GM23338 (cell line): ENCODE measurements around the gene ZNF211. TPM values are rescaled to one million over a fixed set of nuclear protein-coding genes. Genes with fewer than 3 reads are reported as not detected.

Source experiments
- ATAC-seq: fragments of 200-7000 bp; cut with Tn5 transposase; 3 replicates; pipeline ENCODE4 v1.9.1; 2020
- DNase-seq: peaks from one replicate; pipeline ENCODE4 v3.0.0-alpha.2; 2015; ENCODE audit warnings: low spot score
- H2AFZ ChIP-seq: fragments of 200-600 bp; sonication (generic); 2 replicates; pipeline ENCODE4 v1.8.0; 2016; ENCODE audit warnings: antibody characterized with exemption, mild to moderate bottlenecking, moderate library complexity
- H3F3A ChIP-seq: fragments of 200-600 bp; sonication (generic); replicated peaks from 2 replicates; pipeline ENCODE4 v1.8.0; 2017; ENCODE audit warnings: antibody characterized with exemption, mixed run types, low read depth
- H3K27ac ChIP-seq: fragments of 200-600 bp; sonication (generic); 2 replicates; pipeline ENCODE4 v1.6.1; 2016; ENCODE audit warnings: low read depth
- H3K27me3 ChIP-seq: fragments of 200-600 bp; sonication (generic); 2 replicates; pipeline ENCODE4 v1.8.0; 2016; ENCODE audit warnings: mild to moderate bottlenecking, mixed run types, moderate library complexity; ENCODE audit not compliant: insufficient read depth
- H3K36me3 ChIP-seq: fragments of 200-600 bp; sonication (generic); 2 replicates; pipeline ENCODE4 v1.8.0; 2016; ENCODE audit warnings: mild to moderate bottlenecking; ENCODE audit not compliant: insufficient read depth
- H3K4me1 ChIP-seq: fragments of 200-600 bp; sonication (generic); 2 replicates; pipeline ENCODE4 v1.8.0; 2016; ENCODE audit warnings: mild to moderate bottlenecking, moderate library complexity; ENCODE audit not compliant: insufficient read depth
- H3K4me2 ChIP-seq: fragments of 200-600 bp; sonication (generic); 2 replicates; pipeline ENCODE4 v1.7.1; 2017; ENCODE audit warnings: mixed run types
- H3K4me3 ChIP-seq: fragments of 200-600 bp; sonication (generic); 2 replicates; pipeline ENCODE4 v1.6.1; 2016; ENCODE audit warnings: mixed run types
- H3K79me2 ChIP-seq: fragments of 200-600 bp; sonication (generic); replicated peaks from 2 replicates; pipeline ENCODE4 v1.8.0; 2017; ENCODE audit warnings: mild to moderate bottlenecking; ENCODE audit not compliant: insufficient read depth
- H3K9me2 ChIP-seq: fragments of 200-600 bp; sonication (generic); 2 replicates; pipeline ENCODE4 v1.8.0; 2017; ENCODE audit not compliant: insufficient read depth
- H4K20me1 ChIP-seq: fragments of 200-600 bp; sonication (generic); replicated peaks from 2 replicates; pipeline ENCODE4 v1.8.0; 2017; ENCODE audit warnings: mild to moderate bottlenecking; ENCODE audit not compliant: insufficient read depth
- H3K27ac Mint-ChIP-seq: 2 replicates; pipeline ENCODE4 v1.8.0; 2020; ENCODE audit warnings: inconsistent platforms, mild to moderate bottlenecking, moderate library complexity, mixed read lengths
- H3K27me3 Mint-ChIP-seq: 3 replicates; pipeline ENCODE4 v1.8.0; 2022; ENCODE audit warnings: low read depth, mild to moderate bottlenecking, moderate library complexity, mixed read lengths, inconsistent platforms; ENCODE audit not compliant: insufficient read depth, poor library complexity
- H3K36me3 Mint-ChIP-seq: 3 replicates; pipeline ENCODE4 v1.8.0; 2021; ENCODE audit warnings: low read depth, mild to moderate bottlenecking, inconsistent platforms, moderate library complexity, mixed read lengths
- H3K4me1 Mint-ChIP-seq: 3 replicates; pipeline ENCODE4 v1.8.0; 2020; ENCODE audit warnings: mild to moderate bottlenecking, inconsistent platforms, mixed read lengths
- H3K4me3 Mint-ChIP-seq: 3 replicates; pipeline ENCODE4 v1.8.0; 2021; ENCODE audit warnings: moderate library complexity, mild to moderate bottlenecking, inconsistent platforms, mixed read lengths
- H3K9me3 Mint-ChIP-seq: 3 replicates; pipeline ENCODE4 v1.8.0; 2020; ENCODE audit warnings: moderate library complexity, mild to moderate bottlenecking, inconsistent platforms, mixed read lengths
- CREB1 ChIP-seq: fragments of 250-450 bp; sonication (Bioruptor Pico); IDR thresholded peaks from 2 replicates; pipeline ENCODE4 v1.5.0; 2020; ENCODE audit warnings: low read depth, mild to moderate bottlenecking, moderate library complexity
- EZH2 ChIP-seq: fragments of 200-600 bp; sonication (generic); IDR thresholded peaks from one replicate; pipeline ENCODE4 v1.8.0; 2017; ENCODE audit warnings: antibody characterized with exemption, mild to moderate bottlenecking, low read depth; ENCODE audit not compliant: unreplicated experiment
- EZH2phosphoT487 ChIP-seq: fragments of 200-600 bp; sonication (generic); IDR thresholded peaks from one replicate; pipeline ENCODE4 v1.8.1; 2018; ENCODE audit warnings: antibody characterized with exemption; ENCODE audit not compliant: unreplicated experiment
- JUNB ChIP-seq: IDR thresholded peaks from one replicate; pipeline ENCODE4 v1.6.1; 2016; ENCODE audit warnings: antibody characterized with exemption; ENCODE audit not compliant: unreplicated experiment
- POLR2AphosphoS5 ChIP-seq: IDR thresholded peaks from 2 replicates; pipeline ENCODE4 v1.6.1; 2016; ENCODE audit warnings: antibody characterized with exemption, low read depth
- ZNF114 ChIP-seq: fragments of 250-450 bp; sonication (Bioruptor Pico); IDR thresholded peaks from 2 replicates; pipeline ENCODE4 v1.5.0; 2020; ENCODE audit warnings: mild to moderate bottlenecking, moderate library complexity
- polyA plus RNA-seq: library from polyadenylated mRNA; unstranded; fragments of >200 nt; fragmentation: Nextera tagmentation; extraction: Ambion mirVana; gene quantifications from 2 replicates; pipeline ENCODE4 v1.2.1, GENCODE V29; 2016
- total RNA-seq: library from RNA; depleted of rRNA; stranded (reverse); fragments of >200 nt; shearing (Covaris generic); gene quantifications from 2 replicates; pipeline ENCODE4 v1.2.3, GENCODE V29; 2014
- TF ChIP-seq, protein P1 (sequence below): fragments of 250-450 bp; sonication (Bioruptor Pico); IDR thresholded peaks from 2 replicates; pipeline ENCODE4 v1.5.0; 2020; ENCODE audit warnings: mild to moderate bottlenecking, moderate library complexity
- TF ChIP-seq, protein P2 (sequence below): IDR thresholded peaks from one replicate; pipeline ENCODE4 v1.6.1; 2018; ENCODE audit warnings: antibody characterized with exemption; ENCODE audit not compliant: unreplicated experiment
- TF ChIP-seq, protein P3 (sequence below): IDR thresholded peaks from 2 replicates; pipeline ENCODE4 v1.6.1; 2016; ENCODE audit warnings: antibody characterized with exemption

Gene ZNF211
- total and polyA plus RNA-seq, 2 experiments from 2014 or later, result 9.7 to 13.8 TPM

DNA sequence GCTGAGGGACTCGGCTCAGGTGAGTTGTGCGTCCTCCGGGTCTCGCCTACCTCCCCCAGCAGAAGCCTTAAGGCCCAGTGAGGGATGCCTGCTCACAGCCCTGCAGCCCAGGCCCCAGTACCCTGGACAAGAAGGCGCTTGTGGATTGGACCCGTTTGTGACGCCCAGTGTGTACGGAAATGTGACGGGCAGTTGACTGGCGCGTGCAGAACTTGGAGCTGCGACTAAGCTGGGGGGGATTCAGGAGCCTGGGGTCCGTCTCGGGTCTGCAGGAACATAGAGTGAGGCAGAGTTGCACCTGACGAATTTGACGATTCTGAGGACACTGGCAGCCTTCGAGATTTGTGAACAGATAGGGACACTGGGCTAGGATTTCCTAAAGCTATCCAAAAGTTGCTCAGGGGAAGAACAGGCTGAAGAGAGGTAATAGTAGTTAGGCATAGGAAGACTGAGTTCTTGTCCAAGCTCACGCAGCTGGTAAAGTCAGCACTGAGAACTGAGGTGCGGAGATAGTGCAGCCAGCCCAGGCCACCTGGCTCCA lies 49.3 kb downstream of the ZNF211 start:
- H3K4me1 ChIP-seq, result peaks cover 12% of the 10 kb centered on the region
- H3K9me2 ChIP-seq, result peaks cover 22% of the 10 kb centered on the region
- 0 out of 2 replicates have a peak overlapping the region, but pooled peaks have one; percentile 1 for H2AFZ ChIP-seq
- TF ChIP-seq CREB1 (no peak), JUNB (no peak), EZH2 (no peak), POLR2AphosphoS5 (no peak), EZH2phosphoT487 (no peak), ZNF114 (CRISPR knock-in tag) (no peak)
- TF ChIP-seq, protein P1, sequence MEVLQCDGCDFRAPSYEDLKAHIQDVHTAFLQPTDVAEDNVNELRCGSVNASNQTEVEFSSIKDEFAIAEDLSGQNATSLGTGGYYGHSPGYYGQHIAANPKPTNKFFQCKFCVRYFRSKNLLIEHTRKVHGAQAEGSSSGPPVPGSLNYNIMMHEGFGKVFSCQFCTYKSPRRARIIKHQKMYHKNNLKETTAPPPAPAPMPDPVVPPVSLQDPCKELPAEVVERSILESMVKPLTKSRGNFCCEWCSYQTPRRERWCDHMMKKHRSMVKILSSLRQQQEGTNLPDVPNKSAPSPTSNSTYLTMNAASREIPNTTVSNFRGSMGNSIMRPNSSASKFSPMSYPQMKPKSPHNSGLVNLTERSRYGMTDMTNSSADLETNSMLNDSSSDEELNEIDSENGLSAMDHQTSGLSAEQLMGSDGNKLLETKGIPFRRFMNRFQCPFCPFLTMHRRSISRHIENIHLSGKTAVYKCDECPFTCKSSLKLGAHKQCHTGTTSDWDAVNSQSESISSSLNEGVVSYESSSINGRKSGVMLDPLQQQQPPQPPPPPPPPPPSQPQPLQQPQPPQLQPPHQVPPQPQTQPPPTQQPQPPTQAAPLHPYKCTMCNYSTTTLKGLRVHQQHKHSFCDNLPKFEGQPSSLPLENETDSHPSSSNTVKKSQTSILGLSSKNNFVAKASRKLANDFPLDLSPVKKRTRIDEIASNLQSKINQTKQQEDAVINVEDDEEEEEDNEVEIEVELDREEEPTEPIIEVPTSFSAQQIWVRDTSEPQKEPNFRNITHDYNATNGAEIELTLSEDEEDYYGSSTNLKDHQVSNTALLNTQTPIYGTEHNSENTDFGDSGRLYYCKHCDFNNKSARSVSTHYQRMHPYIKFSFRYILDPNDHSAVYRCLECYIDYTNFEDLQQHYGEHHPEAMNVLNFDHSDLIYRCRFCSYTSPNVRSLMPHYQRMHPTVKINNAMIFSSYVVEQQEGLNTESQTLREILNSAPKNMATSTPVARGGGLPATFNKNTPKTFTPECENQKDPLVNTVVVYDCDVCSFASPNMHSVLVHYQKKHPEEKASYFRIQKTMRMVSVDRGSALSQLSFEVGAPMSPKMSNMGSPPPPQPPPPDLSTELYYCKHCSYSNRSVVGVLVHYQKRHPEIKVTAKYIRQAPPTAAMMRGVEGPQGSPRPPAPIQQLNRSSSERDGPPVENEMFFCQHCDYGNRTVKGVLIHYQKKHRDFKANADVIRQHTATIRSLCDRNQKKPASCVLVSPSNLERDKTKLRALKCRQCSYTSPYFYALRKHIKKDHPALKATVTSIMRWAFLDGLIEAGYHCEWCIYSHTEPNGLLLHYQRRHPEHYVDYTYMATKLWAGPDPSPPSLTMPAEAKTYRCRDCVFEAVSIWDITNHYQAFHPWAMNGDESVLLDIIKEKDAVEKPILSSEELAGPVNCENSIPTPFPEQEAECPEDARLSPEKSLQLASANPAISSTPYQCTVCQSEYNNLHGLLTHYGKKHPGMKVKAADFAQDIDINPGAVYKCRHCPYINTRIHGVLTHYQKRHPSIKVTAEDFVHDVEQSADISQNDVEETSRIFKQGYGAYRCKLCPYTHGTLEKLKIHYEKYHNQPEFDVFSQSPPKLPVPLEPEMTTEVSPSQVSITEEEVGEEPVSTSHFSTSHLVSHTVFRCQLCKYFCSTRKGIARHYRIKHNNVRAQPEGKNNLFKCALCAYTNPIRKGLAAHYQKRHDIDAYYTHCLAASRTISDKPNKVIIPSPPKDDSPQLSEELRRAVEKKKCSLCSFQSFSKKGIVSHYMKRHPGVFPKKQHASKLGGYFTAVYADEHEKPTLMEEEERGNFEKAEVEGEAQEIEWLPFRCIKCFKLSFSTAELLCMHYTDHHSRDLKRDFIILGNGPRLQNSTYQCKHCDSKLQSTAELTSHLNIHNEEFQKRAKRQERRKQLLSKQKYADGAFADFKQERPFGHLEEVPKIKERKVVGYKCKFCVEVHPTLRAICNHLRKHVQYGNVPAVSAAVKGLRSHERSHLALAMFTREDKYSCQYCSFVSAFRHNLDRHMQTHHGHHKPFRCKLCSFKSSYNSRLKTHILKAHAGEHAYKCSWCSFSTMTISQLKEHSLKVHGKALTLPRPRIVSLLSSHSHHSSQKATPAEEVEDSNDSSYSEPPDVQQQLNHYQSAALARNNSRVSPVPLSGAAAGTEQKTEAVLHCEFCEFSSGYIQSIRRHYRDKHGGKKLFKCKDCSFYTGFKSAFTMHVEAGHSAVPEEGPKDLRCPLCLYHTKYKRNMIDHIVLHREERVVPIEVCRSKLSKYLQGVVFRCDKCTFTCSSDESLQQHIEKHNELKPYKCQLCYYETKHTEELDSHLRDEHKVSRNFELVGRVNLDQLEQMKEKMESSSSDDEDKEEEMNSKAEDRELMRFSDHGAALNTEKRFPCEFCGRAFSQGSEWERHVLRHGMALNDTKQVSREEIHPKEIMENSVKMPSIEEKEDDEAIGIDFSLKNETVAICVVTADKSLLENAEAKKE, result no peak
- TF ChIP-seq, protein P2, sequence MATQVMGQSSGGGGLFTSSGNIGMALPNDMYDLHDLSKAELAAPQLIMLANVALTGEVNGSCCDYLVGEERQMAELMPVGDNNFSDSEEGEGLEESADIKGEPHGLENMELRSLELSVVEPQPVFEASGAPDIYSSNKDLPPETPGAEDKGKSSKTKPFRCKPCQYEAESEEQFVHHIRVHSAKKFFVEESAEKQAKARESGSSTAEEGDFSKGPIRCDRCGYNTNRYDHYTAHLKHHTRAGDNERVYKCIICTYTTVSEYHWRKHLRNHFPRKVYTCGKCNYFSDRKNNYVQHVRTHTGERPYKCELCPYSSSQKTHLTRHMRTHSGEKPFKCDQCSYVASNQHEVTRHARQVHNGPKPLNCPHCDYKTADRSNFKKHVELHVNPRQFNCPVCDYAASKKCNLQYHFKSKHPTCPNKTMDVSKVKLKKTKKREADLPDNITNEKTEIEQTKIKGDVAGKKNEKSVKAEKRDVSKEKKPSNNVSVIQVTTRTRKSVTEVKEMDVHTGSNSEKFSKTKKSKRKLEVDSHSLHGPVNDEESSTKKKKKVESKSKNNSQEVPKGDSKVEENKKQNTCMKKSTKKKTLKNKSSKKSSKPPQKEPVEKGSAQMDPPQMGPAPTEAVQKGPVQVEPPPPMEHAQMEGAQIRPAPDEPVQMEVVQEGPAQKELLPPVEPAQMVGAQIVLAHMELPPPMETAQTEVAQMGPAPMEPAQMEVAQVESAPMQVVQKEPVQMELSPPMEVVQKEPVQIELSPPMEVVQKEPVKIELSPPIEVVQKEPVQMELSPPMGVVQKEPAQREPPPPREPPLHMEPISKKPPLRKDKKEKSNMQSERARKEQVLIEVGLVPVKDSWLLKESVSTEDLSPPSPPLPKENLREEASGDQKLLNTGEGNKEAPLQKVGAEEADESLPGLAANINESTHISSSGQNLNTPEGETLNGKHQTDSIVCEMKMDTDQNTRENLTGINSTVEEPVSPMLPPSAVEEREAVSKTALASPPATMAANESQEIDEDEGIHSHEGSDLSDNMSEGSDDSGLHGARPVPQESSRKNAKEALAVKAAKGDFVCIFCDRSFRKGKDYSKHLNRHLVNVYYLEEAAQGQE, result no peak
- TF ChIP-seq, protein P3, sequence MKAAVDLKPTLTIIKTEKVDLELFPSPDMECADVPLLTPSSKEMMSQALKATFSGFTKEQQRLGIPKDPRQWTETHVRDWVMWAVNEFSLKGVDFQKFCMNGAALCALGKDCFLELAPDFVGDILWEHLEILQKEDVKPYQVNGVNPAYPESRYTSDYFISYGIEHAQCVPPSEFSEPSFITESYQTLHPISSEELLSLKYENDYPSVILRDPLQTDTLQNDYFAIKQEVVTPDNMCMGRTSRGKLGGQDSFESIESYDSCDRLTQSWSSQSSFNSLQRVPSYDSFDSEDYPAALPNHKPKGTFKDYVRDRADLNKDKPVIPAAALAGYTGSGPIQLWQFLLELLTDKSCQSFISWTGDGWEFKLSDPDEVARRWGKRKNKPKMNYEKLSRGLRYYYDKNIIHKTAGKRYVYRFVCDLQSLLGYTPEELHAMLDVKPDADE, result no peak
- H3K27me3 ChIP-seq, result peaks cover 14% of the 10 kb centered on the region
- H3K36me3 ChIP-seq, result peaks cover 41% of the 10 kb centered on the region
- Mint-ChIP-seq H3K4me3 (peak overlapping the region; percentile 100), H3K36me3 (peaks cover 57% of the 10 kb centered on the region), H3K9me3 (peaks cover 60% of the 10 kb centered on the region), H3K4me1 (peaks cover 19% of the 10 kb centered on the region), H3K27ac (peak overlapping the region; percentile 95), H3K27me3 (peaks cover 31% of the 10 kb centered on the region)
- H3F3A ChIP-seq, result 0 out of 2 replicates have a peak, but pooled peaks cover 10% of the 10 kb centered on the region
- no peak overlapping the region for H3K27ac ChIP-seq
- no peak for DNase-seq
- peaks cover 55% of the 10 kb centered on the region for H3K79me2 ChIP-seq
- H3K4me3 ChIP-seq, result peak overlapping the region; percentile 95
- H3K4me2 ChIP-seq, result peak overlapping the region; percentile 100
- peaks cover 31% of the 10 kb centered on the region for H4K20me1 ChIP-seq
- ATAC-seq, result peak; percentile 6; the same call in 2 of the 3 replicates
